CD14-positive monocyte (primary cell): ENCODE data around the gene CIBAR2. TPM values are rescaled to one million over a fixed set of nuclear protein-coding genes. Genes with fewer than 3 reads are reported as not detected.
A peak's percentile ranks its signal among the peaks of the same experiment; 100 is the strongest.

Experiments used
- DNase-seq, 3 donors: peaks; one replicate each; pipeline ENCODE4 v3.0.0-alpha.2; 2011 to 2022
- H2AFZ ChIP-seq: 2 replicates; pipeline ENCODE4 v1.6.0; 2012; ENCODE audit warnings: mild to moderate bottlenecking, low read depth, low read length, inconsistent platforms; ENCODE audit not compliant: insufficient read depth, poor library complexity, severe bottlenecking
- H3K27ac ChIP-seq, 2 donors: 1 replicate in 1 of 2; 2 replicates in 1 of 2; pipeline ENCODE4 v1.5.1; 2012 to 2013; ENCODE audit warnings: low read length in 2 of 2, control low read depth in 1 of 2, inconsistent platforms in 1 of 2, low read depth in 1 of 2, mild to moderate bottlenecking in 1 of 2
- H3K27me3 ChIP-seq, 2 donors: one replicate each; pipeline versions ENCODE4 v1.6.0 to v1.6.1; 2011 to 2013; ENCODE audit warnings: low read length in 2 of 2; ENCODE audit not compliant: control insufficient read depth in 2 of 2, insufficient read depth in 2 of 2
- H3K36me3 ChIP-seq, 2 donors: replicated peaks in 1 of 2; 1 replicate in 1 of 2; 2 replicates in 1 of 2; pipeline versions ENCODE4 v1.5.1 to v1.6.1; 2012 to 2013; ENCODE audit warnings: low read length in 2 of 2, control low read depth in 1 of 2, inconsistent platforms in 1 of 2, mild to moderate bottlenecking in 1 of 2; ENCODE audit not compliant: insufficient read depth in 2 of 2, control insufficient read depth in 1 of 2
- H3K4me1 ChIP-seq, 2 donors: 1 replicate in 1 of 2; 2 replicates in 1 of 2; pipeline versions ENCODE4 v1.5.1 to v1.6.1; 2012 to 2013; ENCODE audit warnings: low read length in 2 of 2, control low read depth in 1 of 2, inconsistent platforms in 1 of 2, mild to moderate bottlenecking in 1 of 2, moderate library complexity in 1 of 2; ENCODE audit not compliant: insufficient read depth in 2 of 2, control insufficient read depth in 1 of 2
- H3K4me2 ChIP-seq: replicated peaks from 2 replicates; pipeline ENCODE3; 2012; ENCODE audit warnings: low read length, moderate library complexity, mild to moderate bottlenecking; ENCODE audit not compliant: poor library complexity, severe bottlenecking; ENCODE audit errors: extremely low read depth
- H3K4me3 ChIP-seq, 3 experiments: fragments of 200-600 bp in 1 of 3; sonication (generic) in 1 of 3; replicated peaks in 1 of 3; 1 replicate in 2 of 3; 2 replicates in 1 of 3; pipeline ENCODE4 v1.5.1; 2011 to 2013; ENCODE audit warnings: low read length in 3 of 3, mild to moderate bottlenecking in 3 of 3, control low read depth in 2 of 3, low read depth in 2 of 3, inconsistent platforms in 1 of 3, moderate library complexity in 1 of 3
- H3K79me2 ChIP-seq: 2 replicates; pipeline ENCODE4 v1.6.0; 2012; ENCODE audit warnings: mild to moderate bottlenecking, control low read depth, inconsistent platforms, low read length, moderate library complexity; ENCODE audit not compliant: insufficient read depth
- H3K9ac ChIP-seq: 2 replicates; pipeline ENCODE4 v1.6.0; 2017; ENCODE audit warnings: low read length, mild to moderate bottlenecking; ENCODE audit not compliant: insufficient read depth, poor library complexity, severe bottlenecking
- H3K9me3 ChIP-seq, 2 donors: replicated peaks in 1 of 2; 1 replicate in 1 of 2; 2 replicates in 1 of 2; pipeline versions ENCODE4 v1.5.1 to v1.6.1; 2012 to 2013; ENCODE audit warnings: low read length in 2 of 2, control low read depth in 1 of 2; ENCODE audit not compliant: control insufficient read depth in 1 of 2, insufficient read depth in 1 of 2
- H4K20me1 ChIP-seq: 2 replicates; pipeline ENCODE4 v1.6.0; 2012; ENCODE audit warnings: mild to moderate bottlenecking, low read length, control low read depth, moderate library complexity; ENCODE audit not compliant: insufficient read depth
- H3K27ac Mint-ChIP-seq, 7 donors: one replicate each; pipeline ENCODE4 v1.8.0; 2020; ENCODE audit warnings: mild to moderate bottlenecking in 7 of 7, mixed read lengths in 7 of 7, moderate library complexity in 6 of 7, inconsistent platforms in 2 of 7
- H3K27me3 Mint-ChIP-seq, 3 donors: one replicate each; pipeline ENCODE4 v1.8.0; 2021 to 2022; ENCODE audit warnings: low read depth in 3 of 3, mild to moderate bottlenecking in 3 of 3, mixed read lengths in 3 of 3, moderate library complexity in 3 of 3, inconsistent platforms in 1 of 3
- H3K36me3 Mint-ChIP-seq, 2 donors: one replicate each; pipeline ENCODE4 v1.8.0; 2020; ENCODE audit warnings: mixed read lengths in 2 of 2, inconsistent platforms in 1 of 2, mild to moderate bottlenecking in 1 of 2
- H3K4me1 Mint-ChIP-seq: one replicate; pipeline ENCODE4 v1.8.0; 2020; ENCODE audit warnings: mild to moderate bottlenecking, mixed read lengths
- H3K4me3 Mint-ChIP-seq, 2 donors: one replicate each; pipeline ENCODE4 v1.8.0; 2020; ENCODE audit warnings: mild to moderate bottlenecking in 2 of 2, mixed read lengths in 2 of 2, moderate library complexity in 1 of 2
- H3K9me3 Mint-ChIP-seq, 7 donors: one replicate each; pipeline ENCODE4 v1.8.0; 2020 to 2022; ENCODE audit warnings: mixed read lengths in 7 of 7, mild to moderate bottlenecking in 6 of 7, moderate library complexity in 6 of 7, inconsistent platforms in 2 of 7
- CTCF ChIP-seq: fragments of 200-600 bp; IDR thresholded peaks from one replicate; pipeline ENCODE4 v1.8.0; 2022; ENCODE audit warnings: antibody characterized with exemption, mild to moderate bottlenecking
- WGBS: methylation state at CpG from one replicate; pipeline ENCODE4 v1.1.5; 2013; ENCODE audit warnings: missing lambda C conversion rate; ENCODE audit not compliant: insufficient coverage; 5-methylcytosine and 5-hydroxymethylcytosine counted together
- intact Hi-C, 2 donors: fragments of 100-400 bp; cut with micrococcal nuclease; formaldehyde crosslinking; loops; one replicate each; pipeline versions ENCODE4 v1.15.0 to v1.15.1; 2023
- polyA plus RNA-seq, 3 donors: library from polyadenylated mRNA; depleted of rRNA in 1 of 3; unstranded in 2 of 3; stranded (reverse) in 1 of 3; fragments of 300-500 nt in 2 of 3; fragments of >200 nt in 1 of 3; fragmentation: Illumina TruSeq in 2 of 3; gene quantifications; 1 replicate in 2 of 3; 2 replicates in 1 of 3; pipeline ENCODE4 v1.2.3, GENCODE V29; 2012 to 2021

Gene CIBAR2
- polyA plus RNA-seq, 3 donors, result not detected

GRCh38 chr16:85086347-85087291, 25.7 kb downstream of the CIBAR2 start:
- H2AFZ ChIP-seq, result no peak overlapping the region
- peak overlapping the region in 1 of 2 donors; percentile 50 for H3K27ac ChIP-seq
- H3K4me3 Mint-ChIP-seq, result no peak overlapping the region
- no peak overlapping the region for H3K9ac ChIP-seq
- no peaks in the 10 kb centered on the region for H3K27me3 ChIP-seq
- peak; percentile 61 to 63 (median 63) for DNase-seq
- H3K4me1 Mint-ChIP-seq, result peaks cover 52% of the 10 kb centered on the region
- peak overlapping the region in 1 of 7 donors; percentile 2 for H3K27ac Mint-ChIP-seq
- TF ChIP-seq CTCF, result peak; percentile 75
- WGBS, result 63% methylated on average over 29 of the region's 37 CpGs
- intact Hi-C loops, result loop anchor here (2.0 to 10.0 kb wide), 3 partner anchors 52 to 332 kb away; no protein-coding TSS in a partner anchor
- H3K4me1 ChIP-seq, result peaks cover 39 to 56% of the 10 kb centered on the region in 2 donors
- peaks cover 69 to 90% of the 10 kb centered on the region in 2 donors for H3K36me3 Mint-ChIP-seq
- H3K27me3 Mint-ChIP-seq, result peaks cover 0 to 6% (median 1%) of the 10 kb centered on the region in 3 donors
- no peaks in the 10 kb centered on the region for H3K79me2 ChIP-seq
- peaks cover 67 to 82% of the 10 kb centered on the region in 2 donors for H3K36me3 ChIP-seq
- peaks cover 84% of the 10 kb centered on the region for H4K20me1 ChIP-seq
- no peaks in the 10 kb centered on the region for H3K9me3 ChIP-seq
- peaks cover 0 to 1% (median 0%) of the 10 kb centered on the region in 7 donors for H3K9me3 Mint-ChIP-seq
- no peak overlapping the region for H3K4me2 ChIP-seq
- no peak overlapping the region for H3K4me3 ChIP-seq

- 95% methylated on average over 10 of the region's 17 CpGs for WGBS
- H3K36me3 ChIP-seq, result peaks cover 76 to 86% of the 10 kb centered on the region in 2 donors
Measured at GRCh38 chr16:85085721-85086120, 26.6 kb downstream of the CIBAR2 start.

More at GRCh38 chr16:85085721-85086120, 26.6 kb downstream of the CIBAR2 start:
- H4K20me1 ChIP-seq, result peaks cover 82% of the 10 kb centered on the region
- H3K79me2 ChIP-seq, result no peaks in the 10 kb centered on the region
- no peak overlapping the region for H3K9ac ChIP-seq
- H3K4me1 ChIP-seq, result peaks cover 36 to 53% of the 10 kb centered on the region in 2 donors
- no peak for TF ChIP-seq CTCF
- H3K4me2 ChIP-seq, result no peak overlapping the region
- H3K4me1 Mint-ChIP-seq, result peaks cover 48% of the 10 kb centered on the region
- peak overlapping the region in 1 of 2 donors; percentile 50 for H3K27ac ChIP-seq
- no peak for DNase-seq
- no peak overlapping the region for H3K27ac Mint-ChIP-seq
- peaks cover 0 to 6% (median 4%) of the 10 kb centered on the region in 3 donors for H3K27me3 Mint-ChIP-seq
- no peak overlapping the region for H3K4me3 Mint-ChIP-seq
- H3K27me3 ChIP-seq, result no peaks in the 10 kb centered on the region
- intact Hi-C loops, result loop anchor here (2.0 to 10.0 kb wide), 3 partner anchors 51 to 331 kb away; no protein-coding TSS in a partner anchor
- H2AFZ ChIP-seq, result no peak overlapping the region
- no peaks in the 10 kb centered on the region for H3K9me3 ChIP-seq
- no peak overlapping the region for H3K4me3 ChIP-seq
- H3K9me3 Mint-ChIP-seq, result peaks cover 0 to 2% (median 0%) of the 10 kb centered on the region in 7 donors
- peaks cover 77 to 98% of the 10 kb centered on the region in 2 donors for H3K36me3 Mint-ChIP-seq
